CD14-positive monocyte (primary cell): Measurements from ENCODE around the gene NPM1. TPM values are rescaled to one million over a fixed set of nuclear protein-coding genes. Genes with fewer than 3 reads are reported as not detected.

Source experiments
- DNase-seq, 3 donors: peaks; one replicate each; pipeline ENCODE4 v3.0.0-alpha.2; 2011 to 2022
- H2AFZ ChIP-seq: 2 replicates; pipeline ENCODE4 v1.6.0; 2012; ENCODE audit warnings: mild to moderate bottlenecking, low read depth, low read length, inconsistent platforms; ENCODE audit not compliant: insufficient read depth, poor library complexity, severe bottlenecking
- H3K27ac ChIP-seq, 2 donors: 1 replicate in 1 of 2; 2 replicates in 1 of 2; pipeline ENCODE4 v1.5.1; 2012 to 2013; ENCODE audit warnings: low read length in 2 of 2, control low read depth in 1 of 2, inconsistent platforms in 1 of 2, low read depth in 1 of 2, mild to moderate bottlenecking in 1 of 2
- H3K27me3 ChIP-seq, 2 donors: one replicate each; pipeline versions ENCODE4 v1.6.0 to v1.6.1; 2011 to 2013; ENCODE audit warnings: low read length in 2 of 2; ENCODE audit not compliant: control insufficient read depth in 2 of 2, insufficient read depth in 2 of 2
- H3K36me3 ChIP-seq, 2 donors: replicated peaks in 1 of 2; 1 replicate in 1 of 2; 2 replicates in 1 of 2; pipeline versions ENCODE4 v1.5.1 to v1.6.1; 2012 to 2013; ENCODE audit warnings: low read length in 2 of 2, control low read depth in 1 of 2, inconsistent platforms in 1 of 2, mild to moderate bottlenecking in 1 of 2; ENCODE audit not compliant: insufficient read depth in 2 of 2, control insufficient read depth in 1 of 2
- H3K4me1 ChIP-seq, 2 donors: 1 replicate in 1 of 2; 2 replicates in 1 of 2; pipeline versions ENCODE4 v1.5.1 to v1.6.1; 2012 to 2013; ENCODE audit warnings: low read length in 2 of 2, control low read depth in 1 of 2, inconsistent platforms in 1 of 2, mild to moderate bottlenecking in 1 of 2, moderate library complexity in 1 of 2; ENCODE audit not compliant: insufficient read depth in 2 of 2, control insufficient read depth in 1 of 2
- H3K4me2 ChIP-seq: replicated peaks from 2 replicates; pipeline ENCODE3; 2012; ENCODE audit warnings: low read length, moderate library complexity, mild to moderate bottlenecking; ENCODE audit not compliant: poor library complexity, severe bottlenecking; ENCODE audit errors: extremely low read depth
- H3K4me3 ChIP-seq, 3 experiments: fragments of 200-600 bp in 1 of 3; sonication (generic) in 1 of 3; replicated peaks in 1 of 3; 1 replicate in 2 of 3; 2 replicates in 1 of 3; pipeline ENCODE4 v1.5.1; 2011 to 2013; ENCODE audit warnings: low read length in 3 of 3, mild to moderate bottlenecking in 3 of 3, control low read depth in 2 of 3, low read depth in 2 of 3, inconsistent platforms in 1 of 3, moderate library complexity in 1 of 3
- H3K79me2 ChIP-seq: 2 replicates; pipeline ENCODE4 v1.6.0; 2012; ENCODE audit warnings: mild to moderate bottlenecking, control low read depth, inconsistent platforms, low read length, moderate library complexity; ENCODE audit not compliant: insufficient read depth
- H3K9ac ChIP-seq: 2 replicates; pipeline ENCODE4 v1.6.0; 2017; ENCODE audit warnings: low read length, mild to moderate bottlenecking; ENCODE audit not compliant: insufficient read depth, poor library complexity, severe bottlenecking
- H3K9me3 ChIP-seq, 2 donors: replicated peaks in 1 of 2; 1 replicate in 1 of 2; 2 replicates in 1 of 2; pipeline versions ENCODE4 v1.5.1 to v1.6.1; 2012 to 2013; ENCODE audit warnings: low read length in 2 of 2, control low read depth in 1 of 2; ENCODE audit not compliant: control insufficient read depth in 1 of 2, insufficient read depth in 1 of 2
- H4K20me1 ChIP-seq: 2 replicates; pipeline ENCODE4 v1.6.0; 2012; ENCODE audit warnings: mild to moderate bottlenecking, low read length, control low read depth, moderate library complexity; ENCODE audit not compliant: insufficient read depth
- H3K27ac Mint-ChIP-seq, 7 donors: one replicate each; pipeline ENCODE4 v1.8.0; 2020; ENCODE audit warnings: mild to moderate bottlenecking in 7 of 7, mixed read lengths in 7 of 7, moderate library complexity in 6 of 7, inconsistent platforms in 2 of 7
- H3K27me3 Mint-ChIP-seq, 3 donors: one replicate each; pipeline ENCODE4 v1.8.0; 2021 to 2022; ENCODE audit warnings: low read depth in 3 of 3, mild to moderate bottlenecking in 3 of 3, mixed read lengths in 3 of 3, moderate library complexity in 3 of 3, inconsistent platforms in 1 of 3
- H3K36me3 Mint-ChIP-seq, 2 donors: one replicate each; pipeline ENCODE4 v1.8.0; 2020; ENCODE audit warnings: mixed read lengths in 2 of 2, inconsistent platforms in 1 of 2, mild to moderate bottlenecking in 1 of 2
- H3K4me1 Mint-ChIP-seq: one replicate; pipeline ENCODE4 v1.8.0; 2020; ENCODE audit warnings: mild to moderate bottlenecking, mixed read lengths
- H3K4me3 Mint-ChIP-seq, 2 donors: one replicate each; pipeline ENCODE4 v1.8.0; 2020; ENCODE audit warnings: mild to moderate bottlenecking in 2 of 2, mixed read lengths in 2 of 2, moderate library complexity in 1 of 2
- H3K9me3 Mint-ChIP-seq, 7 donors: one replicate each; pipeline ENCODE4 v1.8.0; 2020 to 2022; ENCODE audit warnings: mixed read lengths in 7 of 7, mild to moderate bottlenecking in 6 of 7, moderate library complexity in 6 of 7, inconsistent platforms in 2 of 7
- CTCF ChIP-seq: fragments of 200-600 bp; IDR thresholded peaks from one replicate; pipeline ENCODE4 v1.8.0; 2022; ENCODE audit warnings: antibody characterized with exemption, mild to moderate bottlenecking
- WGBS: methylation state at CpG from one replicate; pipeline ENCODE4 v1.1.5; 2013; ENCODE audit warnings: missing lambda C conversion rate; ENCODE audit not compliant: insufficient coverage; 5-methylcytosine and 5-hydroxymethylcytosine counted together
- intact Hi-C, 2 donors: fragments of 100-400 bp; cut with micrococcal nuclease; formaldehyde crosslinking; loops; one replicate each; pipeline versions ENCODE4 v1.15.0 to v1.15.1; 2023
- polyA plus RNA-seq, 3 donors: library from polyadenylated mRNA; depleted of rRNA in 1 of 3; unstranded in 2 of 3; stranded (reverse) in 1 of 3; fragments of 300-500 nt in 2 of 3; fragments of >200 nt in 1 of 3; fragmentation: Illumina TruSeq in 2 of 3; gene quantifications; 1 replicate in 2 of 3; 2 replicates in 1 of 3; pipeline ENCODE4 v1.2.3, GENCODE V29; 2012 to 2021

Gene NPM1
- polyA plus RNA-seq, 3 donors: 102 to 191 (median 188) TPM

- Histone ChIP-seq H3K27me3 (no peaks in the 10 kb centered on the region), H3K27ac (no peak overlapping the region), H3K4me3 (no peak overlapping the region), H3K36me3 (no peaks in the 10 kb centered on the region), H3K9ac (no peak overlapping the region), H3K4me1 (no peaks in the 10 kb centered on the region), H3K79me2 (no peaks in the 10 kb centered on the region), H4K20me1 (no peaks in the 10 kb centered on the region), H2AFZ (no peak overlapping the region), H3K4me2 (no peak overlapping the region), H3K9me3 (no peaks in the 10 kb centered on the region)
- Mint-ChIP-seq H3K4me3 (no peak overlapping the region), H3K36me3 (no peaks in the 10 kb centered on the region), H3K4me1 (no peaks in the 10 kb centered on the region), H3K27ac (no peak overlapping the region), H3K27me3 (peaks cover 0 to 5% (median 2%) of the 10 kb centered on the region in 3 donors), H3K9me3 (no peaks in the 10 kb centered on the region)
- DNase-seq: no peak
- TF ChIP-seq CTCF: no peak
- WGBS: 94% methylated on average over 10 of the region's 13 CpGs
- intact Hi-C loops: no loop called here
Measured at GRCh38 chr5:171436804-171437285, 49.2 kb downstream of the NPM1 start.

- DNase-seq: no peak
- Histone ChIP-seq H3K9ac (no peak overlapping the region), H3K27me3 (no peaks in the 10 kb centered on the region), H3K4me3 (no peak overlapping the region), H3K4me1 (no peaks in the 10 kb centered on the region), H3K36me3 (no peaks in the 10 kb centered on the region), H3K27ac (no peak overlapping the region), H3K4me2 (no peak overlapping the region), H4K20me1 (no peaks in the 10 kb centered on the region), H3K9me3 (no peaks in the 10 kb centered on the region), H3K79me2 (no peaks in the 10 kb centered on the region), H2AFZ (no peak overlapping the region)
- intact Hi-C loops: no loop called here
- peaks cover 0 to 5% (median 2%) of the 10 kb centered on the region in 3 donors for H3K27me3 Mint-ChIP-seq
- H3K9me3 Mint-ChIP-seq: no peaks in the 10 kb centered on the region
- no peak overlapping the region for H3K27ac Mint-ChIP-seq
- H3K4me3 Mint-ChIP-seq: no peak overlapping the region
- no peaks in the 10 kb centered on the region for H3K4me1 Mint-ChIP-seq
- 85% methylated on average over 13 of the region's 14 CpGs for WGBS
- no peak for TF ChIP-seq CTCF
- H3K36me3 Mint-ChIP-seq: no peaks in the 10 kb centered on the region
Measured at GRCh38 chr5:171437286-171437821, 49.7 kb downstream of the NPM1 start.
